ENCODE data around the gene MSGN1. TPM values are rescaled to one million over a fixed set of nuclear protein-coding genes. Genes with fewer than 3 reads are reported as not detected.

MSGN1 gene
- total RNA-seq, 1 donor from 2014 or later = not detected

DNA sequence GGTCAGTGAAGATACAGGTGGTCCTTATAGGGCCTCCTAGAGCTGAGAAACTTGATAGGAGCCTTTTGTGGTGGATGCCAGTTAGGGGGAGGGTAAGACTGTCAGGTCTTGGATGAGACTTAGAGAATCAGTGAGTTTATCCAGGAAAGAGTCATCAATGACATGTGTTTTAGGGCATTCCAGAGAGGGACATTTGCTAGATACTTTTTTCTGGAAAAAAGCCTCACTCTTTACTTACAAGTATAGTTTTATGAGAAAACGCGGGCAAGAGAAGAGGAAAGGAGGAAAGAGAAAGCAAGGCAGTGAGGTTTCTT is 24.5 kb upstream of the MSGN1 start:
- TF ChIP-seq, protein P1, sequence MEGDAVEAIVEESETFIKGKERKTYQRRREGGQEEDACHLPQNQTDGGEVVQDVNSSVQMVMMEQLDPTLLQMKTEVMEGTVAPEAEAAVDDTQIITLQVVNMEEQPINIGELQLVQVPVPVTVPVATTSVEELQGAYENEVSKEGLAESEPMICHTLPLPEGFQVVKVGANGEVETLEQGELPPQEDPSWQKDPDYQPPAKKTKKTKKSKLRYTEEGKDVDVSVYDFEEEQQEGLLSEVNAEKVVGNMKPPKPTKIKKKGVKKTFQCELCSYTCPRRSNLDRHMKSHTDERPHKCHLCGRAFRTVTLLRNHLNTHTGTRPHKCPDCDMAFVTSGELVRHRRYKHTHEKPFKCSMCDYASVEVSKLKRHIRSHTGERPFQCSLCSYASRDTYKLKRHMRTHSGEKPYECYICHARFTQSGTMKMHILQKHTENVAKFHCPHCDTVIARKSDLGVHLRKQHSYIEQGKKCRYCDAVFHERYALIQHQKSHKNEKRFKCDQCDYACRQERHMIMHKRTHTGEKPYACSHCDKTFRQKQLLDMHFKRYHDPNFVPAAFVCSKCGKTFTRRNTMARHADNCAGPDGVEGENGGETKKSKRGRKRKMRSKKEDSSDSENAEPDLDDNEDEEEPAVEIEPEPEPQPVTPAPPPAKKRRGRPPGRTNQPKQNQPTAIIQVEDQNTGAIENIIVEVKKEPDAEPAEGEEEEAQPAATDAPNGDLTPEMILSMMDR (IDR thresholded peaks at IDR 0.05; ENCODE audit: unreplicated experiment) = no peak
- H3K4me3 Mint-ChIP-seq (ENCODE audit: unreplicated experiment) = no peak overlapping the region
- no peak for DNase-seq (ENCODE audit: low spot score)
- no peaks in the 10 kb centered on the region for H3K9me3 Mint-ChIP-seq (ENCODE audit: unreplicated experiment)
- peaks cover 5% of the 10 kb centered on the region for H3K27me3 Mint-ChIP-seq (ENCODE audit: unreplicated experiment)
- H3K27ac Mint-ChIP-seq (ENCODE audit: unreplicated experiment) = no peak overlapping the region
- H3K4me1 Mint-ChIP-seq (ENCODE audit: unreplicated experiment) = no peaks in the 10 kb centered on the region
- no peaks in the 10 kb centered on the region for H3K36me3 Mint-ChIP-seq (ENCODE audit: low read depth, unreplicated experiment)

- TF ChIP-seq, protein P1 (IDR thresholded peaks at IDR 0.05; ENCODE audit: unreplicated experiment) = no peak
Measured at GRCh38 chr2:17792515-17792914, 23.7 kb upstream of the MSGN1 start.

DNA sequence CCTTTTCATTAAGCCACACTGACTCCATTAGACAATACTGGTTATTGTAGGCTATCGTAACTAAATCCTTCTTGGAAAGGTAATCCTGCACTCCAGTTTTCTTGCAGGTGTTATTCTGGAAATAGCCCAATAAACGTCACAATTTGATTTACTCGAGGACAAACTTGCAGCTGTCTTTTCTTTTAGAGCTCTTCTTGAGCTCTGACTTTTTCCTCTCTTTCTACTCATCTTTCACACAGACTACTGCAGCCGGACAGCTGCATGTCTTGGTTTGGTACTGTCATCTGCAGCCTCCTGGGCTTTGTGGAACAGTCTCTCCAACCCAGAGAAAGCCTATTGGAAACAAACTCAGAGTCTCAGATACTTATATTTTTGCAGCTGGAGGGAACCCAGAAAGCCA is 23.0 kb upstream of the MSGN1 start:
- TF ChIP-seq, protein P1 (IDR thresholded peaks at IDR 0.05; ENCODE audit: unreplicated experiment) = no peak
- Mint-ChIP-seq H3K27me3 (ENCODE audit: unreplicated experiment) (peaks cover 7% of the 10 kb centered on the region), H3K4me1 (ENCODE audit: unreplicated experiment) (no peaks in the 10 kb centered on the region), H3K27ac (ENCODE audit: unreplicated experiment) (no peak overlapping the region), H3K9me3 (ENCODE audit: unreplicated experiment) (no peaks in the 10 kb centered on the region), H3K4me3 (ENCODE audit: unreplicated experiment) (no peak overlapping the region), H3K36me3 (ENCODE audit: low read depth, unreplicated experiment) (no peaks in the 10 kb centered on the region)
- DNase-seq (ENCODE audit: low spot score) = no peak

More at GRCh38 chr2:17792515-17792914, 23.7 kb upstream of the MSGN1 start:
- Mint-ChIP-seq H3K4me3 (ENCODE audit: unreplicated experiment) (no peak overlapping the region), H3K27me3 (ENCODE audit: unreplicated experiment) (peaks cover 5% of the 10 kb centered on the region), H3K9me3 (ENCODE audit: unreplicated experiment) (no peaks in the 10 kb centered on the region), H3K4me1 (ENCODE audit: unreplicated experiment) (no peaks in the 10 kb centered on the region), H3K36me3 (ENCODE audit: low read depth, unreplicated experiment) (no peaks in the 10 kb centered on the region), H3K27ac (ENCODE audit: unreplicated experiment) (no peak overlapping the region)
- no peak for DNase-seq (ENCODE audit: low spot score)

GRCh38 chr2:17793803-17794354 is 22.4 kb upstream of the MSGN1 start:
- no peak for DNase-seq (ENCODE audit: low spot score)
- Mint-ChIP-seq H3K9me3 (ENCODE audit: unreplicated experiment) (no peaks in the 10 kb centered on the region), H3K4me3 (ENCODE audit: unreplicated experiment) (no peak overlapping the region), H3K36me3 (ENCODE audit: low read depth, unreplicated experiment) (no peaks in the 10 kb centered on the region), H3K27me3 (ENCODE audit: unreplicated experiment) (peaks cover 7% of the 10 kb centered on the region), H3K27ac (ENCODE audit: unreplicated experiment) (no peak overlapping the region), H3K4me1 (ENCODE audit: unreplicated experiment) (no peaks in the 10 kb centered on the region)
- TF ChIP-seq, protein P1 (IDR thresholded peaks at IDR 0.05; ENCODE audit: unreplicated experiment) = no peak

DNA sequence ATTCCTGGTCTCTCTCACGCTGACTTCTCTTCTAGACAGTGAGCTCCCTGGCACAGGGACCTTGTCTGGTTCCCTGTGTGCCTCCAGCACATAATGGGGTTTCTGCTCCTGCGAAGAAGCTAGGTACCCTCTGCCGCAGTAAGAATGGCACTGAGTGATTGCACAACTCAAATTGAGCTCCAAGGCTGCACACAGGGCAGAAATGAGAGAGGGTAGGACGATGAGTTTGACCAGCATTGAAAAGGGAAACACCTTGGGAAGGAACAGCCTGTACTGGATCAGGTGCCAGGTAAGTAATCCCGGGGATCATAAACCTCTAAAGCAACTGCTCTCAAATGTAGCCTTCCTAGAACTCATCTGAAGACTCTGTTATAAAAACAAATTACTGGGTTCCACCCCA is 21.0 kb upstream of the MSGN1 start:
- H3K36me3 Mint-ChIP-seq (ENCODE audit: low read depth, unreplicated experiment) = no peaks in the 10 kb centered on the region
- peaks cover 4% of the 10 kb centered on the region for H3K4me1 Mint-ChIP-seq (ENCODE audit: unreplicated experiment)
- TF ChIP-seq, protein P1 (IDR thresholded peaks at IDR 0.05; ENCODE audit: unreplicated experiment) = no peak
- peaks cover 7% of the 10 kb centered on the region for H3K27me3 Mint-ChIP-seq (ENCODE audit: unreplicated experiment)
- H3K4me3 Mint-ChIP-seq (ENCODE audit: unreplicated experiment) = no peak overlapping the region
- no peak for DNase-seq (ENCODE audit: low spot score)
- H3K9me3 Mint-ChIP-seq (ENCODE audit: unreplicated experiment) = no peaks in the 10 kb centered on the region
- no peak overlapping the region for H3K27ac Mint-ChIP-seq (ENCODE audit: unreplicated experiment)

All from endothelial cell (in vitro differentiated cells).